Hepatic stellate cell (primary cell): Measurements from ENCODE around the gene MPZL1.
"Not testable (repeated sequence)": the region's sequence is repeated elsewhere in the genome, so short reads cannot be mapped to it uniquely, and the experiment has no call there.

Experiments used
- DNase-seq: peaks from one replicate; pipeline ENCODE4 v3.0.0; 2011; ENCODE audit warnings: low spot score

The MPZL1 gene

DNA sequence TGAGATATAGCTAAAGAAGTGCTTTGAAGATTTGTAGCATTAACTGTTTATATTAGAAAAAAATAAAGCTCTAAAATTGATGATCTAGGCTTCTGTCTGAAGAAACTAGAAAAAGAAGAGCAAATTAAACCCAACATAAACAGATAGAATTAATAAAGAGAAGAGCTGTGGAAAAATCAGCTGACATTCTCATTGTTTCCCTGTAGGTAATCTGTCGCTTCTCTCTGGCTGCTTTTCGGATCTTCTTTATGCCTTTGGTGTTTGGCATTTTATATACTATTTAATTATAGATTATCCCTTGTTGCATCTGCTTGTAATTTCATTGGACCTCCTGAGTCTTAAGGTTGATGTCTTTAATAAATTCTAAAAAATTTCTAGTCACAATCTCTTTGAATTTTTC is 59.8 kb downstream of the MPZL1 start:
- DNase-seq = no peak

GRCh38 chr1:167782946-167783345 is 61.2 kb downstream of the MPZL1 start:
- DNase-seq = no peak

DNA sequence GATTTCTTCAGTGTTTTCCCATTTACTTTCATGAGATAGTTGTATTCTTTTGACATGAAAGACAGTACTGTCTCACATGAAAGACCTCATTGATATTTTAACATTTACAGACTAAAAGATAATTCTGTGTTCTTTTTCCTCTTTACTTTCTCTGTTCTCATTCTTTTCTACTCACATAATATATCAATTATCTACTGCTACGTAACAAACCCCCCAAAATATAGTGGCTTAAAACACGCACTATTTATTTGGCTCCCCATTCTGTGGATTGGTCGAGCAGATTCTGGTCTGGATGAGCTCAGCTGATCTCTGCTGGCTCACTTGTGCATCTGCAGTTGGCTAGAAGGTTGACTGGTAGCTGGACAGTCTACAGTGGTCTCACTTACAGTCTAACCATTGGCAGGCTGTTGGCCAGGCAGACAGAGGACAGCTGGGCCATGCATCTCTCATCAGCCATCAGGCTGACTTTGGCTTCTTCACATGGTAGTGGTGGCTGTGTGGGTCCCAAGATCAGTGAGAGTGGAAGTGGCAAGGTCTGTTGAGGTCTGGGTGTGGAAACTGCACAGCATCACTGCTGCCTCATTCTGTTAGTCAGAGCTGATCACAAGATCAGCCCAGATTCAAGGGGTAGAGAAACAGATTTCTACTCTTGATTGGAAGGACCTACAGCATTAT is 63.2 kb downstream of the MPZL1 start:
- no peak for DNase-seq

DNA sequence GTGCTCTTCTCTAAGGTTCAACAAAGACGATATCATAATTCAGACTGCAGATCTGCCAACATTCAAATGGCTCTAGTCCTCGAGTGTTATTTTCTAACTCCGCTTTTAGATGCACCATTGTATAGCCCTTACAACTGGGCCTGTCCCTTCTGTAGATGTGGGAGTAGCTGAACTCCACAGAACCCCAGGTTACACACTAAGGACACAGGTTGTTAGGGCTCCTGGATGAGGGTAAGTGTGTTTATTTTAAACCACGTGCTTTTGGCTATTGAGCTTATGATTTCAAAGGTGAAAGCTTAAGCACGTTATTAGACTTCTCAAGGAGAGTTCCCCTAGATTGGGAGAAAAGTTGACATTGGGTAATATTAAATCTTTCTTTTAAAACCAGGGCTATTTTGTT is 64.7 kb downstream of the MPZL1 start:
- DNase-seq = no peak

DNA sequence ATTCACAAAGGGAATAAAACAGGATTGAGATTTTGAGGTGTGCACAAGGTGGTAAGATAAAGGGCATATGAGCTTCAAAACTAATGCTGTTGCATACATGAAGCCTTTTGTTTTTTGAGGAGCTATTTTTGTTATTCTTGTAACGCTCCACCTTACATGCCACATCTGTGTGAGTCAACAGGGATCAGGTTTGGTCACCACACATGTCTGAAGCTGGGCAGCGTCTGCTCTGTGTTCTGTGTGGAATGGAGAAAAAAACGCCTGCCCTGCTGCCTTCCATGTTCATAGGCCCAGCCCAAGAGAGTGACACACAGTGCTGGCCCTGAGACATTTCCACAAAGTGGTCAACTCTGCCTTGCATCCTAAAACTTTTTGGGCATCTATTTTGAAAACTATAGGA is 67.7 kb downstream of the MPZL1 start:
- DNase-seq = no peak

- no peak for DNase-seq
These were observed 68.3 kb downstream of the MPZL1 start for GRCh38 chr1:167790117-167790516.

DNA sequence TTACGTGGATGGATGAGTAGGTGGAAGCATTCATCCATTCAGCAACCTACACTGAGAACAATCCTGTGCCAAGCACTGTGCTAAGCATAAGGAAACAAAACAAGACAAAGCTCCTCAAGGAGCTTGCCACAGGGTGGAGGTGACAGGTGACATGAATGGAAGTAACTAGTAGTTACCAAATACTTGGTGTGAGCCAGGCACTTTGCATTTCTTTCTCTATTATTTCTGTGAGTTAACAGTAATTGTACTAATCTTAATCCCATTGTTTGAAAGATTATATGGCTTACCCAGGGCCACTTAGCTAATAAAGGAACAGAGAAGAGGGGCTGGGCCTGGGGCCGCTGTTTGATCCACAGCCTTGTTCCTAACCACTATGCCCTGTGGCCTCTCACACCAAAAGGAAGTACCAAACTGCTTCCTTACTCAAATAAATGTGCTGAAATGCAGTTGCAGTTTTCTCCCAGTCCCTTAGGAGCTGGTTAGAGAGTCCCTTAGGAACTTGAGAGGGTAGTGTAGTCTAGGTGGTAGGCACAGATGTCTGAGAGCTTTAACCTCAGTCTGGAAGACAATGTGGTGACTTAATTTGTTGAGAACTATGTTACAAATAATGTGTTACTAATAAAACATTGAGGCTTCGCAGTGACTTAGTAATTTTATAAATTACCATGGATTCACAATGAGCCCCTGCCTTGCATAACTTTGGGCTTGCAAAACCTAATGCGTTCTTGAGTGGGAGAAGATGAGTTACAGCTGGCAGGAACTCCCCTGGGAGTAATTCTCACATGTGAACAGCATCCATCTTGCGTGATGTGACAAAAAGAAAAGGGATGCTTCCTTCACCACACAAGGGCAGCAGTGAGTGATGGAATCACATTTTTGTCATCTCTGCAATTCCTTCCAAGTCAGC is 69.8 kb downstream of the MPZL1 start:
- DNase-seq = peak; percentile 62

GRCh38 chr1:167792188-167792565 is 70.4 kb downstream of the MPZL1 start:
- no peak for DNase-seq

- no peak for DNase-seq
These were observed 72.3 kb downstream of the MPZL1 start for GRCh38 chr1:167794043-167794442.

DNA sequence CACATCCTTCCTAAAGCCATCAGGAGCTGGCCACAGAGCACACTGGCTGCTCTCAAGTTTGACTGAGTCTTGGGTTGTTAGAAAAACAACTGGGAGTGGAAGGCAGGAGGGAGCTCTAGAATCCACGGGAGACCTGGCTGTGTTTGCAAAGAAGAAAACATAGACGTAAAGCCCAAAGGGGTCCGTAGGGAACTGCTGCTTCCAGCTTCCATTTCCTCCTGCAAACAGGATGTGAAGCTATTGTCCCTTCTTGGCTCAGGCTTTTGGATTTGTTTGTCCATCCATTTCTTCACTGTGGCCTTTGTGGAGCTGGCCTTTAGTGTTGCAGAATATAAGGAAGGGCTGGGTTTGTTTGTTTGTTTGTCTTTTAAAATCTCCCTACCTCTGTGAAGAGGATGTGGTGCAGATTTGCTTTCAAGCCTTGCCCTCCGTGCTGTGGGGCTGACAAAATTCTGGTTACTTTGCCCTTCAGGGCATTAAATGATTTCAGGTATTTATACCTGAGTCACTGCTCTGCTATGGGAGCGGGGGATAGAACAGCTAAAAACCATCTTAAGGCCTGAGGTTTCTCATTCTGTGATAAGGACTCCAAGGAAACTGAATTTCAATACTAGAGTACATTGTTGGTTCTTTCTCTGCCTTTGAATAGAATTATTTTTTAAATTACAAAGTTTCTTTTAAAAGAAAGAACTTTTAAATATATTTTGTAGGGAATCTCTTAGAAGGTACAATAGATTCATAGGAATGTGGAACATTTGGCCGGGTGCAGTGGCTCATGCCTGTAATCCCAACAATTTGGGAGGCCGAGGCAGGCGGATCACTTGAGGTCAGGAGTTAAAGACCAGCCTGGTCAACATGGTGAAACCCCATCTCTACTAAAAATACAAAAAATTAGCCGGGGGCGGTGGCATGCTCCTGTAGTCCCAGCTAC is 74.3 kb downstream of the MPZL1 start:
- no peak for DNase-seq

DNA sequence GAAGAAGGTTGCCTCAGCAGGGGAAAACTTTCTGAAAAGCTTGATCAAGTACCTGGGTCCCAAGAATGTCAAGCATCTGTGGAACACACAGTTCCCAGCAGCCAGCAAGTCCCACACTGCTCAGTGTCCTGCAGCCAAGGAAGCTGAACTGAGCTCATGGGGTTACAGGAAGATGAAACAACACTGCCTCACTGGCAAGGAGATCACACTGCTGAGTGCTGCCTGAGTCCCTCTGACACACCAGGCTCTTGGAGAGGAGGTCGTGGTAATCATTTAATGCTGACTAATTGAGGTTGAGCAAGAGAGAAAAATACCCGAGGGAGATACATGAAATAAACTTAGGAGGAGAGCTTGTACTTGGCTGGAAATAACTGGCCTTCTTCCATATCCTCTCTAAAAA is 75.2 kb downstream of the MPZL1 start:
- peak; percentile 83 for DNase-seq

GRCh38 chr1:167798952-167799351 is 77.2 kb downstream of the MPZL1 start:
- DNase-seq = no peak

GRCh38 chr1:167799747-167800146 is 78.0 kb downstream of the MPZL1 start:
- no peak for DNase-seq

GRCh38 chr1:167800251-167800650 is 78.5 kb downstream of the MPZL1 start:
- no peak for DNase-seq

- DNase-seq = no peak
These were observed 80.5 kb downstream of the MPZL1 start for GRCh38 chr1:167802235-167802634.

DNA sequence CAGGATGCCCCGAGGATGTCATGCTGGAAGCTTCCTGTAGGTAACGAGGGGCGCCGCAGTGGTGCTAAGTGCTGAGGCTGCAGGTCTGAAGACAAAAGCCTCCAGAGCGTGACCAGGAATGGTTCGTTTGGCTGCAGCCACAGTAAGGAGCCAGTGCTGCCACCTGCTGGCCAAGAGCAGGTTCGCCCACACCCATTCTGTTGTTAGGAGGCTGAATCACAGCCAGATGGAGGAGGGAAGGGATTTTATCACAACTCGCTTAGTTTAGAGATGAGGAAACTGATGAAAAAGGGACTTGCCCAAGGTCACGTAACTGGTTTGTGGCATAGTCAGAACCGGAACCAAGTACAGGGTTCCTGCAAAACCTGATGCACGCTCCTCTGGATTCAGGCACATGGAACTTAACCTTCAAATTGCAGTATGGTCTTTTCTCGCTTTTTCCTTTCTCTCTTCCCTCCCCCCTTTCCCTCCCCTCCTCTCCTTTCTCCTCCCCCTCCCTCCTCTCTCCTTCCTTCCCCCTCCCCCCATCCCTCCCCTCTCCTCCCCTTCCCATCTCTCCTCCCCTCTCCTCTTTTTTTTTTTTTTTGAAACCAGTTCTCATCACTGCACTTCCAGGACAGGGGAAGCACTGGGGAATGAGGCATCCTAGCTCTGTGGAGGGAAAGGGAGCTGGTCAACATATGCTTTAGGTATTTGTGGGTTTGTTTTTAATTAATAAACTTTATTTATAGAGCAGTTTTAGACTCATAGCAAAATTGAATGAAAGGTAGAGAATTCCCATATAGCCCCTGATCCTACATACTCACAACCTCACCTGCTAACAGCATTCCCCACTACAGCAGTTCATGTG is 81.8 kb downstream of the MPZL1 start:
- DNase-seq = peak; percentile 81

- DNase-seq = no peak
These were observed 83.3 kb downstream of the MPZL1 start for GRCh38 chr1:167805041-167805556.

- not testable (repeated sequence) for DNase-seq
These were observed 84.5 kb downstream of the MPZL1 start for GRCh38 chr1:167806235-167806634.

DNA sequence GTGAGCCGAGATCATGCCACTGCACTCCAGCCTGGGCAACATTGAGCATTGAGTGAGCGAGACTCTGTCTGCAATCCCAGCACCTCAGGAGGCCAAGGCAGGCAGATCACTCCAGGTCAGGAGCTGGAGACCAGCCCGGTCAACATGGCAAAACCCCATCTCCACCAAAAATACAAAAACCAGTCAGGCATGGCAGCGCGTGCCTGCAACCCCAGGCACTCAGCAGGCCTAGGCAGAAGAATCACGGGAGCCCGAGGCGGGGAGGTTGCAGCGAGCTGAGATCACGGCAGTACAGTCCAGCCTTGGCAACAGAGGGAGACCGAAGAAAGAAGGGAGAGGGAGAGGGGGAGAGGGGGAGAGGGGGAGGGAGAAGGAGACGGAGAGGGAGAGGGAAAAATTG is 84.9 kb downstream of the MPZL1 start:
- DNase-seq = not testable (repeated sequence)

- peak; percentile 36 for DNase-seq
These were observed 86.3 kb downstream of the MPZL1 start for GRCh38 chr1:167808104-167808503.

DNA sequence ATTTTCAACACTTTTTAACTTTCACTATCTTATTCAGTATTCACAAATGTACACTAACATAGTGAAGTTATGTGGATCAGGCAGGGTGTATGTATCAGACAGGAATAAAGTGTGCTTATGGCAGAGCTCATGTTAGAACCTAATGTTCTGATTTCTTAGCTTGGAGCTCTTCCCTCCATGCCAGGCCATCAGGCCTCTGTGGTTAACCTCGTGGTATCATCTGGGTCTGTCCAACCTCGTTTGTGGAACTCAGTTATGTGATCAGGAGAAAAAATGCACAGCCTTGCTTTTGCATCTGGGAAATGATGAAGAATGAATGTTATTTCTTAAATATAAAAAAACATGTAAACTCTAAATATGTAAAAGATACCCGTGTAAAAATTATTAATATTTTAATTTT is 86.9 kb downstream of the MPZL1 start:
- DNase-seq = peak; percentile 27
